ENCODE data around the gene RPAP2. TPM values are rescaled to one million over a fixed set of nuclear protein-coding genes. Genes with fewer than 3 reads are reported as not detected.

The RPAP2 gene
- total RNA-seq, 1 experiment from 2014 or later: 31.8 TPM

DNA sequence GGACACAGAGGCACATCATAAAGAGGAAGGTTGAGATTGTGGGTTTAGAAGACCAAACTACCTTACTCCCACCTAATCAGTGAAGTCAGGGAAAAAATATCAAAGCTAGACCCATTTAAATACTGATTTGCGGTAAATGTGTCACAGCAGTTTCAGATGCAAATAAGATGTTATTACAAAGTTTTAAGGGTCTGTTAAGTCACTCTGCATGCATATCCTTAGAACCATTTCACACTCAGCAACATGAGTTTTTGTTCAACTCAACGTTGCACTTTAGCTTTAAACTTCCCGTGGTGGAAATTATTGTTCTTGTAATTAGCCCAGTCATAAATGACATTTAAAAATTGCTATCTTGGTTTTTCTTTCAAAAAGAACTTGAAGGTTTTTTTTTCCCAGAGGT lies 34.8 kb downstream of the RPAP2 start:
- no peaks in the 10 kb centered on the region for H3K4me1 ChIP-seq (ENCODE audit: insufficient read depth, low read length, poor library complexity, severe bottlenecking)
- TF ChIP-seq, protein P1, sequence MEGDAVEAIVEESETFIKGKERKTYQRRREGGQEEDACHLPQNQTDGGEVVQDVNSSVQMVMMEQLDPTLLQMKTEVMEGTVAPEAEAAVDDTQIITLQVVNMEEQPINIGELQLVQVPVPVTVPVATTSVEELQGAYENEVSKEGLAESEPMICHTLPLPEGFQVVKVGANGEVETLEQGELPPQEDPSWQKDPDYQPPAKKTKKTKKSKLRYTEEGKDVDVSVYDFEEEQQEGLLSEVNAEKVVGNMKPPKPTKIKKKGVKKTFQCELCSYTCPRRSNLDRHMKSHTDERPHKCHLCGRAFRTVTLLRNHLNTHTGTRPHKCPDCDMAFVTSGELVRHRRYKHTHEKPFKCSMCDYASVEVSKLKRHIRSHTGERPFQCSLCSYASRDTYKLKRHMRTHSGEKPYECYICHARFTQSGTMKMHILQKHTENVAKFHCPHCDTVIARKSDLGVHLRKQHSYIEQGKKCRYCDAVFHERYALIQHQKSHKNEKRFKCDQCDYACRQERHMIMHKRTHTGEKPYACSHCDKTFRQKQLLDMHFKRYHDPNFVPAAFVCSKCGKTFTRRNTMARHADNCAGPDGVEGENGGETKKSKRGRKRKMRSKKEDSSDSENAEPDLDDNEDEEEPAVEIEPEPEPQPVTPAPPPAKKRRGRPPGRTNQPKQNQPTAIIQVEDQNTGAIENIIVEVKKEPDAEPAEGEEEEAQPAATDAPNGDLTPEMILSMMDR (conservative IDR thresholded peaks at IDR 0.05; ENCODE audit: low read depth, low read length): no peak
- ChIA-PET CTCF (no interaction called here), POLR2A (ENCODE audit: low non-redundant PET) (no interaction called here)
- peaks cover 9% of the 10 kb centered on the region for H3K36me3 ChIP-seq (ENCODE audit: insufficient read depth, low read length, poor library complexity, severe bottlenecking)
- H3K27me3 ChIP-seq (replicated peaks; ENCODE audit: insufficient read depth, low read depth, low read length, poor library complexity): no peaks in the 10 kb centered on the region
- intact Hi-C loops (cut with micrococcal nuclease; ENCODE audit: unreplicated experiment): no loop called here
- no TSS peak for BruUV-seq (replicated peaks)
- no peak overlapping the region for H3K4me3 ChIP-seq (ENCODE audit: low read depth, low read length, poor library complexity, severe bottlenecking)
- H3K9me3 ChIP-seq (ENCODE audit: low read depth, low read length, poor library complexity, severe bottlenecking): peaks cover 5% of the 10 kb centered on the region
- no peak overlapping the region for H3K27ac ChIP-seq (ENCODE audit: low read depth, low read length, poor library complexity, severe bottlenecking)
- no peak for DNase-seq (ENCODE audit: low spot score)

DNA sequence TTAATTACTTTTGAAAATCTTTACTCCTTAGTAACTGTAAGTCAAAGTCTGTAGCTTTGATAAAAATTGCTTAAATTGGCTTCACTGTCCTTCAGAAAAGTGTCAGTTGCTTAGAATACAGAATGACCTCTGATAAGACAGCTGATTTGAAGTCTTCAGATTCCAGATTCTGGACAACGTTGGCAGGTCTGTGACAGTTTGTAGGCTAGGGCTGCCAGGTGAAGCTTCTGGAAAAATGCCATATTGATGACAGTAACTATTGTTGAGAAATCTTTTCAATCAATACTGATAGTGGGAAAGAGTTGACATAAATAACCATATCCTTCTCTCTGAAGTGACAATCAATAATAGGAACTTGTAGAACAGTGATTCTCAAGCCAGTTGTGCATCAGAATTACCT lies 41.3 kb downstream of the RPAP2 start:
- BruUV-seq (replicated peaks): no TSS peak
- POLR2A ChIA-PET (ENCODE audit: low non-redundant PET): no interaction called here
- no peaks in the 10 kb centered on the region for H3K9me3 ChIP-seq (ENCODE audit: low read depth, low read length, poor library complexity, severe bottlenecking)

DNA sequence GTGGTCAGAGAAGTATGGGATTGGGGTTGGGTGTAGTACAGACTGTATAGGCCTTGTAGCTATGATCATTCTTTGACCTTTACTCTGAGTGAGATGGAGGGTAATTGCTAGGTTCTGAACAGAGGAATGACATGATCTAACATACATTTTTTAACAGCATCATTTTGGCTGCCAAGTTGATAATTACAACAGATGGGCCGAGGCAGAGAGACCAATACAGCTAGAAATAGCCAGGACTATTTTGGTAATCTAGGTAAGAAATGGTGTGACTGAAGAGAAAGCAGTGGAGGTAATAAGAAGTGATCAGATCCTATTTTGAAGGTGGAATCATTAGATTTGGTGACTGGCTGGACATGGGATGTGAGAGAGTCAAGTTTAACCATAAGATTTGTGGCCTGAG lies 43.5 kb downstream of the RPAP2 start:
- TF ChIP-seq, protein P1 (conservative IDR thresholded peaks at IDR 0.05; ENCODE audit: low read depth, low read length): no peak
- no peak for TF ChIP-seq EZH2 (IDR thresholded peaks at IDR 0.05; ENCODE audit: borderline replicate concordance, low read depth, low read length, poor library complexity, severe bottlenecking)
- H3K27me3 ChIP-seq (replicated peaks; ENCODE audit: insufficient read depth, low read depth, low read length, poor library complexity): no peaks in the 10 kb centered on the region
- H3K27ac ChIP-seq (ENCODE audit: low read depth, low read length, poor library complexity, severe bottlenecking): no peak overlapping the region
- H3K4me1 ChIP-seq (ENCODE audit: insufficient read depth, low read length, poor library complexity, severe bottlenecking): no peaks in the 10 kb centered on the region
- ChIA-PET POLR2A (ENCODE audit: low non-redundant PET) (no interaction called here), CTCF (no interaction called here)
- no peak for DNase-seq (ENCODE audit: low spot score)
- intact Hi-C loops (cut with micrococcal nuclease; ENCODE audit: unreplicated experiment): no loop called here
- BruUV-seq (replicated peaks): no TSS peak
- no peak overlapping the region for H3K4me3 ChIP-seq (ENCODE audit: low read depth, low read length, poor library complexity, severe bottlenecking)
- H3K36me3 ChIP-seq (ENCODE audit: insufficient read depth, low read length, poor library complexity, severe bottlenecking): no peaks in the 10 kb centered on the region
- H3K9me3 ChIP-seq (ENCODE audit: low read depth, low read length, poor library complexity, severe bottlenecking): no peaks in the 10 kb centered on the region

More for the DNA sequence above, 41.3 kb downstream of the RPAP2 start:
- intact Hi-C loops (cut with micrococcal nuclease; ENCODE audit: unreplicated experiment): no loop called here
- CTCF ChIA-PET: no interaction called here
- H3K27me3 ChIP-seq (replicated peaks; ENCODE audit: insufficient read depth, low read depth, low read length, poor library complexity): no peaks in the 10 kb centered on the region
- no peak overlapping the region for H3K27ac ChIP-seq (ENCODE audit: low read depth, low read length, poor library complexity, severe bottlenecking)
- H3K36me3 ChIP-seq (ENCODE audit: insufficient read depth, low read length, poor library complexity, severe bottlenecking): no peaks in the 10 kb centered on the region
- H3K4me3 ChIP-seq (ENCODE audit: low read depth, low read length, poor library complexity, severe bottlenecking): no peak overlapping the region
- TF ChIP-seq EZH2 (IDR thresholded peaks at IDR 0.05; ENCODE audit: borderline replicate concordance, low read depth, low read length, poor library complexity, severe bottlenecking): no peak
- TF ChIP-seq, protein P1 (conservative IDR thresholded peaks at IDR 0.05; ENCODE audit: low read depth, low read length): no peak
- no peak for DNase-seq (ENCODE audit: low spot score)
- H3K4me1 ChIP-seq (ENCODE audit: insufficient read depth, low read length, poor library complexity, severe bottlenecking): no peaks in the 10 kb centered on the region

All from A673 (cell line).